Stimulated activated CD4-positive, alpha-beta T cell treated with anti-CD3 and anti-CD28 coated beads, Interleukin-4, amount 100 ng/mL, for 4 hours (primary cell): ENCODE results near the gene ZNF786.
"Not testable (repeated sequence)": the region's sequence is repeated elsewhere in the genome, so short reads cannot be mapped to it uniquely, and the experiment has no call there.

Experiments used
- DNase-seq, 2 experiments: peaks; one replicate each; pipeline ENCODE4 v3.0.0-alpha.2; 2020

Gene ZNF786

GRCh38 chr7:149075286-149075685, 15.2 kb downstream of the ZNF786 start:
- no peak for DNase-seq

DNA sequence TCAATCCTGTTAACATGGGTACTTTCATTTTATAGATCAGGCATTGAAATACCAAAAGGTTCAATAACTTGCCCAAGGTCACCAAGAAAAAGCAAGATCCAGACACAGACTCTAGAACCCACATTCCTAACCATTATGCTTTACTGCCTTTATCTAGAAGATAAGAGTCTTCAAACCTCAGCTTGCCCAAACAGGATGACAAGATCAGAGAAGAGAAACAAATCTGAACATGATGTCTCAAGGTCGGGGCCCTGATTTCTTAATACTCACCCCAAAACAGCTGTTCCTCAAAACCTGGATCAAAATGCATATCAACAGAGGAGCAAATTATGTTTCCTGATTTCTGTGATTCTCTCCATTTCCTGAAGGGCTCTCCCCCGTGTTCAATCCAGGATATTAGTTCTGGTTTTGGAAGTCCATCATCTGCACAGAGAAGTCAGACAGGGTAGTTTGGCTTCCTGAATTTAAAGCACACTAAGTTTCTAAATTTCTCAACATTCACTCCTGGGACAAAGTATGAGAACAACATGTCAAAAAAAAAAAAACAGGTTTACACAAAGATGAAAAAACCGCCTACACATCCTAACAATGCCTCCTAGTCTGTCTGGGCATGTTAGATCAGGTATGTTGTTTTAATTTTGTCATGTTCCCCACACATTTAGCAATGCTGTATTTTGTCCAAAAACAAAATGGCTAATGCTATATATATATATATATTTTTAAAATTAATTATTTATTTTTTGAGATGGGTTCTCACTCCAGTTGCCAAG, 16.2 kb downstream of the ZNF786 start:
- DNase-seq, result no peak

DNA sequence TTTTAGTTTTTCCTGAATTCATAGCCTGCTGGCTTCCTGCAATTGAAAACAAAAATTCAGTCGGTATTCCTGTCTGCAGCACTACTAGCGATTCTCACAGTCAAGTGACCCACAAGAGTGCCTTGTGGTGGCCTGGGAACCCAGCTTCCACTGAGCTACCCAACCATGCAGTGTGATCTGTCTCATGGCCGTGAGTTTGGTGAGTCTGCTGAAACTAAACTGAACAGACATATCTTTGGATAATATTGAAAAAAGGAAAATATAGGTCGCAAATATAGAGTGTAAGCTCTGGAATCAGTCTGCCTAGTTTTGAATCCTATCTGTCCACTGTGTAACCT, 18.1 kb downstream of the ZNF786 start:
- DNase-seq, result no peak

DNA sequence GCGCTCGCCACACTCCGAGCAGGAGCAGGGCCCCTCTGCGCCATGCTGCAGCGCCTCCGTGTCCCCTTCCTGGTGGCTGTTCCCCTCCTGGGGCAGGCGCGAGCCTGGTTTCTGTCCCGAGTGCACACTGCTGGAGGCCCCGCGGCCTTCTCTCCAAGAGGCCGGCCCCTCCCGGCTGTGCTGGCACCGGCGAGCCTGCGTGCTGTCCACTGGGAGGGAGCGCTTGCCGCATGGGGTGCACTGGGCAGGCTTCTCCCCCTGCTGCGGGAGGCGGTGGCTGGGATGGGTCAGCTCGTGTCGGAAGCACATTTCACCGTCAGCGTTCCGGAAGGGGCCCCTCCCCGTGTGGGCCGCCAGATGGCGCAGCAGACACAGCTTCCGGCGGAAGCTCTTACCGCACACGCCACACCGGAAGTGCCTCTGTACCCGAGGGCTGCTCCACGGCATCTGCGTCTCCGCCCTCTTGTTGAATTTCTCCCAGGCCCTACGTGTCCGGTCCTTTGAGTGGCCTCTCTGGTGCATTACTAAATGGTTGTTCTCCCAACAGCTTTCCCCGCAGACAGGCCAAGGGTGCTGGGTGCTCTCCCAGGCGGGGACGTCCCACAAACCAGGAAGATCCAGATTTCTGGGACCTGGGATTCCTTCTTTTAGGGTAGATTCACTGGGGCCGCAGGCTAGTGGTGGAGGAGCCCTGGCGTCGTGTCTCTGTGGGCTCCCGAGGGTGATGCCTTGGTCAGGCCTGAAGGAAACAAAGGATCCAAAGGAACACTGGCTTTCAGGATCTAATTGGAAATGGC, 18.7 kb downstream of the ZNF786 start:
- peak; percentile 38 to 44 for DNase-seq

- DNase-seq, result no peak
Measured at GRCh38 chr7:149071182-149071635, 19.3 kb downstream of the ZNF786 start.

GRCh38 chr7:149070372-149071125, 20.0 kb downstream of the ZNF786 start:
- DNase-seq, result no peak

DNA sequence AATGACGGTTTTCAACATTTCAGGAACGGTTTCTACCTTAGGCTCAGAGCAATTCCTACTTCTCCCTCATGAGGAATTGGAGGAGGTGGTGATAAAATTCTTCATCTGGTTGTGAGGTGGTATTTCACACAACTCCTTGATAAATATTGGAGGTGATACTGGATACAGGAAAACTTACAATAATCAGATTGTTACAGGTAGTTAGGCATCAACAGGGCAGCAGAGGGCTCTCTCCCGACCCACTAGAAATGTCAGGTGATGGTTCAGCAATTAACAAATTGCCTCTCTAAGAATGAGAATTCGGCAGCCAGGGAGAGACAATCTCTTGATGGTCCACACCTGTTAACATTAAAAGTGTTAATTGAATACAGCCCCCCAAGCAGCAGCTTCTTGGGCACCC, 22.6 kb downstream of the ZNF786 start:
- DNase-seq, result no peak

DNA sequence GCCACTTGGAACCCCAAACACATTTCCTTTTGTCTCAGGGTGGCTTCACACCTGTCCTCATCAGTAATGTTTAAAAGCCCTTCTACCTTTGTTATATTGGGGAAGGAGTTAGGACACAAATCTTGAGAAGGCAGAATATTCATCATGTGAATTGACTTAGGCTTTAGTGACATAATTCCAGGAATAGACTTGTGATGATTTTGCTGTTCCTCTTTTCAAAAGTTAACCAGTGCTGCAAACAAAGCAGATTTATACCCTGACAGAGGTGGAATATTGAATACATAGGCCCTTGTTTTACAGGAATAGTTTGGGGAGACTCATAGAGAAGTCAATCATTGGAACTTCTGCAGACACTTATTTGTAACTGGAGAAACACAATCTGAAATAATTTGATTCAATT, 27.0 kb downstream of the ZNF786 start:
- no peak for DNase-seq

GRCh38 chr7:149062217-149062899, 28.2 kb downstream of the ZNF786 start:
- DNase-seq, result not testable (repeated sequence)

DNA sequence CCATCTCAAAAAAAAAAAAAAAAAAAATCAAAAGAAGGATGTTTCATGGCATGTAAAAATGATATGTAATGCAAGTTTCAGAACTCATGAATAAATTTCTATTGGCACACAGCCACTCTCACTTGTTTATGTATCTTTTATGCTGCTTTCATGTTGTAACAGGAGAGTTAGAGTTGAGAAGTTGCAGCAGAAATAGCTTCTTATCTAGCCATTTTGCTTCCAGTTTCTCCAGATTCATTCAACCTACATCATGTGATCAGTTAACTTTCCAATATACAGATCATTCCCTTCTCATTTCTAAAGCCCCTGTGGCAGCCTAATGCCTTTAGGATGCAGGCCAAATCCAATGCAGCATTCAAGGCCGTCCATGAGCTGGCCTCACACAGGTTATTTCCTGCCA, 30.4 kb downstream of the ZNF786 start:
- no peak for DNase-seq

GRCh38 chr7:149053885-149054284, 36.6 kb downstream of the ZNF786 start:
- no peak for DNase-seq

GRCh38 chr7:149053384-149053783, 37.1 kb downstream of the ZNF786 start:
- DNase-seq, result no peak

DNA sequence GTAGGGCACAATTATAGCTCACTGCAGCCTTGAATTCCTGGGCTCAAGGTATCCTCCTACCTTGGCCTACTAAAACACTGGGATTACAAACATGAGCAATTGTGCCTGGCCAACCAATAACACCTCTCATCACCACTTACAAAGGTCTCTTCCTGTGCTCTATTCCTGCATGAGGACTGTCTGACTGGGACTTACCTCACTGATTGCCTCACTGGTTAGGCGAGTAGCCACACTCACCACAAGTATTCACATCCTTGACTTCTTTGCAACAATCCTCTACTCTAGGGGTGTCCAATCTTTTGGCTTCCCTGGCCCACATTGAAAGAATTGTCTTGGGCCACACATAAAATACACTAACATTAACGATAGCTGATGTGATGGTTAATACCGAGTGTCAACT, 39.6 kb downstream of the ZNF786 start:
- DNase-seq, result no peak

GRCh38 chr7:149048805-149049204, 41.7 kb downstream of the ZNF786 start:
- DNase-seq, result no peak

DNA sequence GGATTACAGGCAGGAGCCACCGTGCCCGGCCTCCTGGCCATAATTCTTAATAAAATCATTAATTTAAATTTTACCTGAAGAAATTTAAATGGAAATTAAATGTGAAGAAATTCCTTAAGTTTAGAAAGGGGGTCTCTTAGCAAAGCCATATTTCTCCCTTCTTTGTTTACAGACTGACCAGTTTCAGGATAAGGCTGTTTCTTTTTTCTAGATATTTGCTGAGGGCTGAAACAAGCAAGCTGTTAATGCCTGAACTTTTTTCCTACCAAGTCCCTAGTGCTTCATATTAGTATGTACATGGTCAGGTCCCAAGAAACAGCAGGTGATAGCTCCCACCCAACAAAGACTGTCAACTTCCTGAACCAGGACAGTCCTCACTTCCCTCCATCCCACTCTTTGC, 44.1 kb downstream of the ZNF786 start:
- DNase-seq, result no peak

DNA sequence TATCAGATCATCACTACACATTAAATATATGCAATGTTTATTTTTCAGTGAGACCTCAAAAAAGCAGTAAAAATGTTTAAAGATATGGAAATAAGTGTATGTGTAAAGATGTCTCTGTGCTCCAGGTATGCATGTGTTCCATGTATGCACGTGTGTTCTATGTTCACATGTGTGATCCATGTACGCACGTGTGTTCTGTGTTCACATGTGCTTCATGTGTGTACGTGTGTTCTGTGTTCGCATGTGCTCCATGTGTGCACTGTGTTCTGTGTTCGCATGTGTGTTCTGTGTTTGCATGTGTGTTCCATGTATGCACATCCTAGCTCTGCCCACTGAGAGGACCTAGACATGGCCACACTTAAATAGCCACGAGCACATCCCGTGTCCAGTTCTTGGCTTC, 46.6 kb downstream of the ZNF786 start:
- no peak for DNase-seq

DNA sequence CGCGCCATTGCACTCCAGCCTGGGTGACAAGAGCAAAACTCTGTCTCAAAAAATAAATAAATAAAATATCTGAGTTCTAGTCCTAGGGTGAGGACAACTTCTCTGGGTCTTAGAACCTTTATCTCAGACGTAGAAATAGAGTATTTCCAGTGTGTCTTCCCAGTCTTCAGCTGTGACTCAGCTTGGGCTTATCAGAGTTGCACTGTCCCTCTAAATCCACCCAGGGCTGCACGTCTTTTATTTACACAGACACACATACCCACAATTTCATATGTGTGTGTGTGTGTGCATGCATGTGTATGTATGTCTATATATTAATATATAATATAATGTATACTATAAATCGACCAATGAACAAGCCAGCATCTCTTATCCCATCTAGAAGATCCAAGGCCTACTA, 49.2 kb downstream of the ZNF786 start:
- DNase-seq, result no peak

DNA sequence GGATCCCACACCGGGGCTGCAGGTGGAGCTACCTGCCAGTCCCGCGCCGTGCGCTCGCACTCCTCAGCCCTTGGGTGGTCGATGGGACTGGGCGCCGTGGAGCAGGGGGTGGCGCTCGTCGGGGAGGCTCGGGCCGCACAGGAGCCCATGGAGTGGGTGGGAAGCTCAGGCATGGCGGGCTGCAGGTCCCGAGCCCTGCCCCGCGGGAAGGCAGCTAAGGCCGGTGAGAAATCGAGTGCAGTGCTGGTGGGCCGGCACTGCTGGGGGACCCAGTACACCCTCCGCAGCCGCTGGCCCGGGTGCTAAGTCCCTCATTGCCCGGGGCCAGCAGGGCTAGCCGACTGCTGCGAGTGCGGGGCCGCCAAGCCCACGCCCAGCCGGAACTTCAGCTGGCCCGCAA, 51.9 kb downstream of the ZNF786 start:
- DNase-seq, result not testable (repeated sequence)

GRCh38 chr7:149036676-149037075, 53.8 kb downstream of the ZNF786 start:
- no peak for DNase-seq

GRCh38 chr7:149031353-149031910, 59.1 kb downstream of the ZNF786 start:
- DNase-seq, result no peak

DNA sequence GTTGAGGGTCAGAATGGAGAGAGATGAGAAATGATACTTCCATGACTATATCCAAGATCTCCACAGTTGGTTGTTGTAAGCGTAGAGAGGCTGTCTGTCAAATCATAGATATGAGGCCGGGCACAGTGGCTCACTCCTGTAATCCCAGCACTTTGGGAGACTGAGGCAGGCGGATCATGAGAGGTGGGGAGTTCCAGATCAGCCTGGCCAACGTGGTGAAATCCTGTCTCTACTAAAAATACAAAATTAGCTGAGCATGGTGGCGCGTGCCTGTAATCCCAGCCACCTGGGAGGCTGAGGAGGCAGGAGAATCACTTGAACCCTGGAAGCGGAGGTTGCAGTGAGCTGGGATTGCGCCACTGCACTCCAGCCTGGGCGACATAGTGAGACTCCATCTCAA, 60.1 kb downstream of the ZNF786 start:
- not testable (repeated sequence) for DNase-seq

DNA sequence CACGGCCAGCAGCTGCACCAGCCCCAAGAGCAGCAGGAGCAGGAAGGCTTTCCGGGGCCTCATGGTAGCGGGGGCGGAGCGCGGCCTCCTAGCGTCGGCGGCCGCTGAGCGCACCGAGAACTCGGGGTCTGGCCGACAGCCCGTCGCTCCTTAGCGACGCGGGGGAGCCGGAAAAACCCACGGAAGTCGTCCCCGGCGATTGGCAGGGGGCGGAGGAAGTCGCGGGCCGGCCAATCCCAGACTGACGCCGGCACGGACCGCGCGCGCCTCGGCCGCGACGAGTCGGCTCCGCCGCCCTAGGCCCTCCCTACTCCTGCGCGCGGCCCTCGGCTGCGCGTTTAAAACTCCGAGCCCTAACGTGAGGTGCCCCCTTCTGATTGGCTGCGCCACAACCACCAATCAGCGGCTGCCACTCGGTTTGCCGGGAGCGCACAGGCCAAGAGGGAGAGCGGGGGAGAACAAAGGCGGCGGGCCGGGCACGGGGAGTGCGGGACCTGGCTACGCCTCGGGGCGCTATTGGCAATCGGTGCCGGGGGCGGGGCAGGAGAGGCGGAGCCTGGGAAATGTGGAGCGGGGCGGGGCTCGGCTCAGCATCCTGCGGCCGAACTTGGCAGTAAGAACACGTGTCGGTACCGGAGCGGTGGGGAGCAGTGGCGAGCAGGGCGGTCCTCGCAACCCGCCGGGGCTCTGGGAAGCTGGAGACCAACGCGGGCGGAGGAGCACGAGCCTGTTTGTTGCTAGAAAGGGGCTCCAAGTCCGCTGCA, 62.0 kb downstream of the ZNF786 start, which contains the start of gene PDIA4:
Gene PDIA4, minus strand, starts transcription at position 160 of the 764 bp plus-strand sequence. Its CDS starts 97 bp downstream, at position 63.
- peak; percentile 100 for DNase-seq
